OCI-LY7 (cell line): Measurements from ENCODE around the gene TBX4. TPM values are rescaled to one million over a fixed set of nuclear protein-coding genes. Genes with fewer than 3 reads are reported as not detected.

Experiments used
- BruUV-seq: library from RNA; stranded (reverse); fragments of 400-500 nt; replicated peaks from 2 replicates; lab custom pipeline; 2021; lab: Mats Ljungman, UMichigan
- CTCF ChIA-PET: fragments of 300-600 bp; sonication (Branson Sonifier 250); formaldehyde crosslinking; loops from one replicate; lab custom pipeline; 2022; ENCODE audit warnings: antibody characterized with exemption; ENCODE audit not compliant: unreplicated experiment; lab: Charles Lee
- POLR2A ChIA-PET: fragments of 300-600 bp; sonication (Branson Sonifier 250); formaldehyde crosslinking; loops from one replicate; lab custom pipeline; 2022; ENCODE audit warnings: antibody characterized with exemption; lab: Charles Lee
- DNase-seq: peaks from one replicate; pipeline ENCODE4 v3.0.0-alpha.2; 2015; ENCODE audit warnings: low spot score
- H2AFZ ChIP-seq: fragments of 200-600 bp; sonication (generic), shearing (Covaris generic); 2 replicates; pipeline ENCODE4 v1.6.1; 2014; ENCODE audit warnings: mild to moderate bottlenecking, antibody characterized with exemption, low read length, moderate library complexity
- H3K27ac ChIP-seq: fragments of 200-600 bp; sonication (generic); 2 replicates; pipeline ENCODE4 v1.5.1; 2014; ENCODE audit warnings: mixed run types, low read depth, mild to moderate bottlenecking, moderate library complexity, low read length, inconsistent platforms; ENCODE audit not compliant: poor library complexity, severe bottlenecking
- H3K36me3 ChIP-seq: fragments of 200-600 bp; sonication (generic); 2 replicates; pipeline ENCODE4 v1.6.1; 2014; ENCODE audit warnings: mild to moderate bottlenecking, antibody characterized with exemption, low read length, moderate library complexity, mixed read lengths; ENCODE audit not compliant: insufficient read depth
- H3K4me1 ChIP-seq: fragments of 200-600 bp; sonication (generic); 2 replicates; pipeline ENCODE4 v1.5.1; 2014; ENCODE audit warnings: mild to moderate bottlenecking, low read length; ENCODE audit not compliant: insufficient read depth, poor library complexity, severe bottlenecking
- H3K4me2 ChIP-seq: fragments of 200-600 bp; sonication (generic); 2 replicates; pipeline ENCODE4 v1.6.1; 2014; ENCODE audit warnings: mild to moderate bottlenecking, low read length
- H3K4me3 ChIP-seq: fragments of 200-600 bp; sonication (generic); 2 replicates; pipeline ENCODE4 v1.5.1; 2014; ENCODE audit warnings: mild to moderate bottlenecking, low read depth, low read length; ENCODE audit not compliant: poor library complexity, severe bottlenecking
- H3K79me2 ChIP-seq: fragments of 200-600 bp; sonication (generic); 2 replicates; pipeline ENCODE4 v1.6.1; 2016; ENCODE audit warnings: low read depth, mild to moderate bottlenecking, low read length, moderate library complexity, mixed read lengths; ENCODE audit not compliant: insufficient read depth
- H3K9me2 ChIP-seq: fragments of 200-600 bp; sonication (generic); 2 replicates; pipeline ENCODE4 v1.6.1; 2016; ENCODE audit warnings: mild to moderate bottlenecking, low read length, mixed read lengths; ENCODE audit not compliant: insufficient read depth
- H3K9me3 ChIP-seq: fragments of 200-600 bp; sonication (generic); 2 replicates; pipeline ENCODE4 v1.6.1; 2014; ENCODE audit warnings: mild to moderate bottlenecking, mixed run types, low read length, mixed read lengths
- H4K20me1 ChIP-seq: fragments of 200-600 bp; sonication (generic); 2 replicates; pipeline ENCODE4 v1.6.1; 2014; ENCODE audit warnings: mild to moderate bottlenecking, antibody characterized with exemption, low read length, moderate library complexity, mixed read lengths; ENCODE audit not compliant: insufficient read depth
- CTCF ChIP-seq: fragments of 200-600 bp; sonication (generic); conservative IDR thresholded peaks from 2 replicates; pipeline ENCODE4 v1.5.1; 2014; ENCODE audit warnings: mild to moderate bottlenecking, antibody characterized with exemption, low read length, moderate library complexity, mixed read lengths
- EZH2phosphoT487 ChIP-seq: fragments of 200-600 bp; sonication (generic); IDR thresholded peaks from 2 replicates; pipeline ENCODE4 v1.6.1; 2018; ENCODE audit warnings: low read depth, borderline replicate concordance, mild to moderate bottlenecking, mixed run types, antibody characterized with exemption, low read length, moderate library complexity, mixed read lengths
- intact Hi-C: fragments of 100-400 bp; cut with micrococcal nuclease; formaldehyde crosslinking; loops from one replicate; pipeline ENCODE4 v1.10.0; 2022; ENCODE audit not compliant: unreplicated experiment
- total RNA-seq, 2 experiments: library from RNA; depleted of rRNA in 1 of 2; stranded (reverse); fragments of >200 nt in 1 of 2; shearing (Covaris generic) in 1 of 2; gene quantifications; 2 replicates each; pipeline ENCODE4 v1.2.3, GENCODE V29; 2014 to 2022

Gene TBX4
- total RNA-seq, 2 experiments from 2014 or later = not detected

- peak overlapping the region; percentile 62 for H3K4me3 ChIP-seq
- no TSS peak for BruUV-seq
- TF ChIP-seq EZH2phosphoT487 (no peak), CTCF (peak; percentile 75)
- H3K9me2 ChIP-seq = no peaks in the 10 kb centered on the region
- H2AFZ ChIP-seq = 0 out of 2 replicates have a peak overlapping the region, but pooled peaks have one; percentile 20
- no peaks in the 10 kb centered on the region for H3K9me3 ChIP-seq
- peak; percentile 76 for DNase-seq
- H3K4me1 ChIP-seq = peaks cover 16% of the 10 kb centered on the region
- POLR2A ChIA-PET = no interaction called here
- CTCF ChIA-PET = no interaction called here
- no peaks in the 10 kb centered on the region for H3K79me2 ChIP-seq
- no peaks in the 10 kb centered on the region for H3K36me3 ChIP-seq
- peak overlapping the region; percentile 73 for H3K4me2 ChIP-seq
- no peaks in the 10 kb centered on the region for H4K20me1 ChIP-seq
- no peak overlapping the region for H3K27ac ChIP-seq
- intact Hi-C loops = loop anchor here (5.0 kb wide), 1 partner anchor 657 kb away; the partner anchor contains the start of gene MED13
Observed at GRCh38 chr17:61410141-61411010, 41.8 kb upstream of the TBX4 start.

- Histone ChIP-seq H3K27ac (no peak overlapping the region), H3K4me3 (peak overlapping the region; percentile 62), H3K9me2 (no peaks in the 10 kb centered on the region), H2AFZ (peak overlapping the region; percentile 82), H3K36me3 (no peaks in the 10 kb centered on the region), H3K9me3 (no peaks in the 10 kb centered on the region), H3K4me1 (peaks cover 16% of the 10 kb centered on the region), H4K20me1 (no peaks in the 10 kb centered on the region), H3K79me2 (no peaks in the 10 kb centered on the region), H3K4me2 (peak overlapping the region; percentile 73)
- no TSS peak for BruUV-seq
- CTCF ChIA-PET = no interaction called here
- TF ChIP-seq EZH2phosphoT487 (no peak), CTCF (no peak; the same call in 1 of the 2 replicates)
- no peak for DNase-seq
- intact Hi-C loops = loop anchor here (5.0 kb wide), 1 partner anchor 656 kb away; the partner anchor contains the start of gene MED13
- POLR2A ChIA-PET = no interaction called here
Observed at GRCh38 chr17:61411011-61411260, 41.3 kb upstream of the TBX4 start.
